ENCODE data around the gene ATP6V0E1. TPM values are rescaled to one million over a fixed set of nuclear protein-coding genes. Genes with fewer than 3 reads are reported as not detected.

The ATP6V0E1 gene
- total and polyA plus RNA-seq, 2 of the 8 experiments (the other 6 are each of a cell fraction or from before 2014, with no cell fraction given), result 108 to 134 TPM

GRCh38 chr5:172950176-172950965 lies 33.2 kb upstream of the ATP6V0E1 start:
- Histone ChIP-seq H3K79me1 (ENCODE audit: low read depth, low read length) (no peaks in the 10 kb centered on the region), H2AFZ (ENCODE audit: low read length) (no peak overlapping the region), H4K20me1 (replicated peaks in 1 of 2; ENCODE audit: control insufficient read depth in 1 of 2, insufficient read depth in 2 of 2, low read length in 2 of 2) (peaks cover 5 to 6% of the 10 kb centered on the region in 2 experiments), H3K4me2 (ENCODE audit: insufficient read depth in 1 of 2, low read depth in 2 of 2, low read length in 2 of 2) (no peak overlapping the region), H3K9ac (replicated peaks in 1 of 4; ENCODE audit: extremely low read depth in 1 of 4, low read depth in 3 of 4, low read length in 3 of 4) (no peak overlapping the region), H4K8ac (ENCODE audit: extremely low read depth, insufficient read depth, low read length) (no peak overlapping the region), H3K23me2 (ENCODE audit: low read depth, low read length) (no peaks in the 10 kb centered on the region), H3K23ac (ENCODE audit: insufficient read length) (no peak overlapping the region), H2BK120ac (replicated peaks; ENCODE audit: low read depth, low read length) (no peak overlapping the region), H3K27ac (ENCODE audit: low read depth, low read length) (no peak overlapping the region), H3K4ac (replicated peaks; ENCODE audit: insufficient read length, low read depth, low read length) (no peak overlapping the region), H3K4me3 (ENCODE audit: extremely low read depth in 1 of 4, insufficient read depth in 2 of 4, low read depth in 3 of 4, low read length in 4 of 4) (no peak overlapping the region), H3K18ac (ENCODE audit: extremely low read depth, low read length) (no peak overlapping the region), H2AK5ac (ENCODE audit: low read depth, low read length) (no peak overlapping the region), H2BK15ac (ENCODE audit: low read length) (no peak overlapping the region), H3K4me1 (replicated peaks in 1 of 4; ENCODE audit: control insufficient read depth in 3 of 4, insufficient read depth in 4 of 4, low read length in 3 of 4) (no peaks in the 10 kb centered on the region), H3K56ac (replicated peaks; ENCODE audit: insufficient read length, low read depth, low read length) (no peak overlapping the region), H4K5ac (ENCODE audit: insufficient read length, low read depth, low read length) (no peak overlapping the region), H3K79me2 (ENCODE audit: control insufficient read depth in 1 of 2, insufficient read depth in 2 of 2, low read length in 2 of 2) (no peaks in the 10 kb centered on the region), H3K36me3 (ENCODE audit: control insufficient read depth in 2 of 4, insufficient read depth in 4 of 4, low read length in 3 of 4) (peaks cover 0 to 12% (median 2%) of the 10 kb centered on the region in 4 experiments; a peak in 3 of 8 replicates), H3K9me3 (ENCODE audit: insufficient read depth in 2 of 2, low read depth in 1 of 2, low read length in 1 of 2) (no peaks in the 10 kb centered on the region), H3K14ac (ENCODE audit: insufficient read length) (no peak overlapping the region), H3K27me3 (replicated peaks in 1 of 4; ENCODE audit: control insufficient read depth in 3 of 4, extremely low read depth in 1 of 4, insufficient read depth in 3 of 4, low read length in 3 of 4) (no peaks in the 10 kb centered on the region; a peak in 2 of 7 replicates), H4K91ac (replicated peaks; ENCODE audit: insufficient read length, low read length) (no peak overlapping the region), H2BK12ac (ENCODE audit: low read depth, low read length) (no peak overlapping the region), H2BK20ac (ENCODE audit: low read length) (no peak overlapping the region), H2BK5ac (ENCODE audit: low read depth, low read length) (no peak overlapping the region)
- FAIRE-seq, result no peak
- ChIA-PET POLR2A (ENCODE audit: partially characterized antibody) (interaction anchor here (0.9 to 1.4 kb wide), 2 partner anchors 13 to 18 kb away, joined by 3 read pairs; no protein-coding TSS in a partner anchor), CTCF (ENCODE audit: partially characterized antibody) (interaction anchor here (1.0 to 4.1 kb wide), 5 partner anchors 8 to 253 kb away, joined by 3 to 24 read pairs (median 5); no protein-coding TSS in a partner anchor)
- DNase-seq (ENCODE audit: low read depth in 1 of 2, low spot score in 2 of 2), result no peak
- 87% methylated on average over 12 of the region's 12 CpGs; no CpG with 5 or more reads in 1 of the 2 experiments for WGBS, 2 experiments (ENCODE audit: extremely low coverage in 1 of 2, insufficient coverage in 1 of 2, insufficient read length in 1 of 2, insufficient replicate concordance in 2 of 2, low coverage in 1 of 2, low lambda C conversion rate in 2 of 2, missing lambda C conversion rate in 1 of 2)
- no peak for TF ChIP-seq TAF7 (optimal IDR thresholded peaks at IDR 0.05; ENCODE audit: borderline replicate concordance, low read depth, low read length)
- no peak for TF ChIP-seq KDM5A (IDR thresholded peaks at IDR 0.05; ENCODE audit: low read length)
- TF ChIP-seq TBP (IDR thresholded peaks at IDR 0.05; ENCODE audit: low read depth, low read length), result no peak
- TF ChIP-seq BACH1 (IDR thresholded peaks at IDR 0.05; ENCODE audit: low read length), result no peak
- no peak for TF ChIP-seq SP4 (IDR thresholded peaks at IDR 0.05; ENCODE audit: low read length)
- no peak for TF ChIP-seq JUND (IDR thresholded peaks at IDR 0.05; ENCODE audit: low read length)
- no peak for TF ChIP-seq GABPA (IDR thresholded peaks at IDR 0.05; ENCODE audit: borderline replicate concordance, insufficient read depth, low read length)
- TF ChIP-seq TEAD4 (IDR thresholded peaks at IDR 0.05; ENCODE audit: low read depth, low read length), result no peak
- no peak for TF ChIP-seq ASH2L (IDR thresholded peaks at IDR 0.05; ENCODE audit: low read length)
- no peak for TF ChIP-seq CTBP2 (IDR thresholded peaks at IDR 0.05; ENCODE audit: borderline replicate concordance, insufficient read depth, insufficient read length, low read length)
- TF ChIP-seq SIX5 (IDR thresholded peaks at IDR 0.05; ENCODE audit: low read depth, low read length), result no peak
- TF ChIP-seq NANOG (IDR thresholded peaks at IDR 0.05; ENCODE audit: insufficient read depth, low read depth, low read length, poor library complexity, severe bottlenecking), result no peak
- TF ChIP-seq RBBP5 (IDR thresholded peaks at IDR 0.05; ENCODE audit: borderline replicate concordance, low read depth, low read length), result no peak
